Endodermal cell (in vitro differentiated cells): ENCODE results near the gene SRRT. TPM values are rescaled to one million over a fixed set of nuclear protein-coding genes. Genes with fewer than 3 reads are reported as not detected.

Source experiments
- DNase-seq: peaks from one replicate; pipeline ENCODE4 v3.0.0-alpha.2; 2017
- H3K27ac ChIP-seq: 2 replicates; pipeline ENCODE4 v1.5.1; 2013; ENCODE audit warnings: mild to moderate bottlenecking, low read depth, low read length, moderate library complexity
- H3K27me3 ChIP-seq: 2 replicates; pipeline ENCODE4 v1.6.1; 2013; ENCODE audit warnings: mild to moderate bottlenecking, low read length, moderate library complexity; ENCODE audit not compliant: insufficient read depth, control insufficient read depth, poor library complexity, severe bottlenecking
- H3K36me3 ChIP-seq: 2 replicates; pipeline ENCODE4 v1.7.0; 2013; ENCODE audit warnings: mild to moderate bottlenecking, low read length, moderate library complexity; ENCODE audit not compliant: control insufficient read depth, insufficient read depth
- H3K4me1 ChIP-seq: one replicate; pipeline ENCODE4 v1.7.0; 2013; ENCODE audit warnings: low read length; ENCODE audit not compliant: control insufficient read depth, insufficient read depth
- H3K4me3 ChIP-seq: 2 replicates; pipeline ENCODE4 v1.5.1; 2013; ENCODE audit warnings: mild to moderate bottlenecking, low read length, moderate library complexity
- H3K9ac ChIP-seq: 2 replicates; pipeline ENCODE4 v1.6.1; 2013; ENCODE audit warnings: mild to moderate bottlenecking, low read length, moderate library complexity; ENCODE audit not compliant: poor library complexity, severe bottlenecking; ENCODE audit errors: extremely low read depth
- H3K9me3 ChIP-seq: 2 replicates; pipeline ENCODE4 v1.6.1; 2013; ENCODE audit warnings: mild to moderate bottlenecking, low read length, moderate library complexity; ENCODE audit not compliant: control insufficient read depth
- H3K27ac Mint-ChIP-seq: 2 replicates; pipeline ENCODE4 v1.8.0; 2020; ENCODE audit warnings: mixed read lengths
- H3K27me3 Mint-ChIP-seq: 2 replicates; pipeline ENCODE4 v1.8.0; 2021; ENCODE audit warnings: mild to moderate bottlenecking, mixed read lengths; ENCODE audit not compliant: insufficient read depth
- H3K36me3 Mint-ChIP-seq: 2 replicates; pipeline ENCODE4 v1.8.0; 2020; ENCODE audit warnings: low read depth, mixed read lengths
- H3K4me1 Mint-ChIP-seq: 2 replicates; pipeline ENCODE4 v1.8.0; 2020; ENCODE audit warnings: mixed read lengths
- H3K4me3 Mint-ChIP-seq: 2 replicates; pipeline ENCODE4 v1.8.0; 2020; ENCODE audit warnings: mild to moderate bottlenecking, moderate library complexity, mixed read lengths
- H3K9me3 Mint-ChIP-seq: 2 replicates; pipeline ENCODE4 v1.8.0; 2020; ENCODE audit warnings: mild to moderate bottlenecking, mixed read lengths
- WGBS, 2 experiments: methylation state at CpG; one replicate each; pipeline versions ENCODE4 v1.1.5 to v1.1.7; 2013; ENCODE audit warnings: missing lambda C conversion rate in 2 of 2, mixed read lengths in 1 of 2; ENCODE audit not compliant: insufficient coverage in 1 of 2, insufficient read length in 1 of 2; 5-methylcytosine and 5-hydroxymethylcytosine counted together
- total RNA-seq, 2 donors: library from RNA; stranded (reverse); fragmentation: NEBNext Ultra II Directional in 1 of 2; extraction: Animal tissue kit (Norgen Biotek cat#: 25700) in 1 of 2; gene quantifications; 2 replicates in 1 of 2; 3 replicates in 1 of 2; pipeline ENCODE4 v1.2.1, GENCODE V29; 2021
- TF ChIP-seq, protein P1 (sequence below): fragments of 200-600 bp; sonication (generic); conservative IDR thresholded peaks from 2 replicates; pipeline ENCODE4 v1.5.0; 2021; ENCODE audit warnings: antibody characterized with exemption, mild to moderate bottlenecking

SRRT gene
- total RNA-seq, 2 donors from 2014 or later: 186 to 236 TPM

DNA sequence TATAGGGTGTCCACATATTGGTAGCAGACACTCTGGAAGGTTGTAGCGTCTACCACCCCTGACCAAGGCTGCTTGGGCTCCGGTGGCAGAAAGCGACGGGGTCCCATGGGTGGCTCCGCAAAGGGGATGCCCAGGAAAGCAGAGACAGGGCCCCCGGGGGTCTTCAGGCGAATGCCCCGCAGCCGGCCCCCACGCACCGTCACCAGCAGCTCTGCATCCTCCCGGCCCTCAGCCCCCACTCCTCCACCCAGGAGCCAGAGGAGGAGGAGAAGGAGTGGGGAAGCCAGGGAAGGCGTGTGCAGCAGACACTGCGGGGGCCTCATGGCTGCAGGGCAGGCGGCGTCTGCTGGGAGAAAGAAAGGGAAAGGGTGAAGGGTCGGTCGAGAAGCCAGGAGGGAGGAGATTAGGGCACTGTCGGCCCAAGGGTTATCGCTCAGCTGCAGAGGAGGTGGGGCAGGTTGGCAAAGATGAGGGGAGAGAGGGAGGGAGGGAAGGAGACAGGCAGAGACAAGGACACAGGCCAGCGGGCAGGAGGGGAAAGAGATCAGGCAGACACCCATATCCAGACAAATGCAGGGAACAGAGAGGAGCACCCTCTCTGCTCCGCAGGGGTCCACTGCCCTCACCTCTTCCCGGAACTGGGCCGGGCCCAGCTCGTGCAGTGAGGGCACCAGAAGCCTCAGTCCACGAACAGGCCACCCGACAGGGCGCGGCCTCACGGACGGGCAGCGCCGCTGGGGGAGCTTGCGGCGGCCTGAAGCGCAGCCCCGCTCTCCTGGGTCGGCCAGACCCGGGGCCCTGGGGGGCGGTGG is 19.2 kb downstream of the SRRT start:
- H3K4me1 ChIP-seq: no peaks in the 10 kb centered on the region
- Mint-ChIP-seq H3K4me3 (peak overlapping the region; percentile 56), H3K9me3 (no peaks in the 10 kb centered on the region), H3K27ac (no peak overlapping the region), H3K4me1 (peaks cover 10% of the 10 kb centered on the region), H3K27me3 (peaks cover 9% of the 10 kb centered on the region), H3K36me3 (peaks cover 2% of the 10 kb centered on the region)
- H3K27me3 ChIP-seq: peaks cover 9% of the 10 kb centered on the region
- H3K4me3 ChIP-seq: no peak overlapping the region
- peak; percentile 71 for DNase-seq
- H3K36me3 ChIP-seq: no peaks in the 10 kb centered on the region
- TF ChIP-seq, protein P1, sequence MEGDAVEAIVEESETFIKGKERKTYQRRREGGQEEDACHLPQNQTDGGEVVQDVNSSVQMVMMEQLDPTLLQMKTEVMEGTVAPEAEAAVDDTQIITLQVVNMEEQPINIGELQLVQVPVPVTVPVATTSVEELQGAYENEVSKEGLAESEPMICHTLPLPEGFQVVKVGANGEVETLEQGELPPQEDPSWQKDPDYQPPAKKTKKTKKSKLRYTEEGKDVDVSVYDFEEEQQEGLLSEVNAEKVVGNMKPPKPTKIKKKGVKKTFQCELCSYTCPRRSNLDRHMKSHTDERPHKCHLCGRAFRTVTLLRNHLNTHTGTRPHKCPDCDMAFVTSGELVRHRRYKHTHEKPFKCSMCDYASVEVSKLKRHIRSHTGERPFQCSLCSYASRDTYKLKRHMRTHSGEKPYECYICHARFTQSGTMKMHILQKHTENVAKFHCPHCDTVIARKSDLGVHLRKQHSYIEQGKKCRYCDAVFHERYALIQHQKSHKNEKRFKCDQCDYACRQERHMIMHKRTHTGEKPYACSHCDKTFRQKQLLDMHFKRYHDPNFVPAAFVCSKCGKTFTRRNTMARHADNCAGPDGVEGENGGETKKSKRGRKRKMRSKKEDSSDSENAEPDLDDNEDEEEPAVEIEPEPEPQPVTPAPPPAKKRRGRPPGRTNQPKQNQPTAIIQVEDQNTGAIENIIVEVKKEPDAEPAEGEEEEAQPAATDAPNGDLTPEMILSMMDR: no peak
- H3K27ac ChIP-seq: no peak overlapping the region
- 54 to 55% methylated on average over 23 to 40 of the region's 40 CpGs for WGBS, 2 experiments
- no peaks in the 10 kb centered on the region for H3K9me3 ChIP-seq
- H3K9ac ChIP-seq: no peak overlapping the region

DNA sequence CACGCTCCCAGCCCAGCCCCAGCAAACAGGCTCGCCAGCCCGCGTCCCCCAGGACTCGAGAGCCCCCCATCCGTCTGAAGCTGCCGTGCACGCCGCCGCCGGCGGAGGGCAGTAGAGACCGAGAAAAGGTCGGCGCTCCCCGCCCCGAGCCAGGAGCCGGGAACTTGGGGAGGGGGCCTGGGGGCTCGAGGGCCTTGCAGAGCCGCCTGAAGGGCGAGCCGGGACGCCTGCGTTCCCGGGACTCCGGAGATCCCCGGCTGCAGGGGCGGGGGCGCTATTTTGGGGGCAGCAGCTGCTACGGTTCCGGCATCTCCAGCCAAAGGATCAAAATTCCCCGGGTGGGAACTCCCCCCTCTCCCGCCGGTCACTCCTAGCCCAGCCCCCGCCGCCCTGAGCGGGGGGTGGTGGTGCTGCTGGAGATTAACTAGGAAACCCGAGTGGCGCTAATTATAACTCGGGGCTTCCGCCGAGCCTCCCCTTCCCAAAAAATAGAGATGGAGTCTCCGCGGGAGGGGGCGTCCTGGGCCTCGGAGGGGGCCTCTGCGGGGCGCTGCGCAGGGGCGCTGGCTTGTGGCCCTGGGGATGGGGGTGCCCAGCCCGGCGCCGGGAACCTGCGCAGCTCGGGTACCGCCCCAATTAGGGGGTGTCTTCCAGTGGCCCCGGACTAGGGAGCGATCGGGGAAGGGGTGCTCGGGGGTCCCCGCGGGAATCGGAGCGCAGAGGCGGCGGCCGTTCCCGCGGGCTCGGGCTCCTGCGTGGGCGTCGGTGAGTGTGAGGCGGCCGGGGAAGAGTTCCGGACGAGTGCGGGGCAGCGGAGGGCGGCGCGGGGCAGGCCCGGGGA is 20.2 kb downstream of the SRRT start:
- no peak overlapping the region for H3K27ac Mint-ChIP-seq
- H3K27me3 Mint-ChIP-seq: peaks cover 9% of the 10 kb centered on the region
- TF ChIP-seq, protein P1: peak; percentile 96
- H3K27me3 ChIP-seq: peaks cover 9% of the 10 kb centered on the region
- no peaks in the 10 kb centered on the region for H3K36me3 ChIP-seq
- H3K4me3 Mint-ChIP-seq: peak overlapping the region; percentile 56
- H3K36me3 Mint-ChIP-seq: peaks cover 2% of the 10 kb centered on the region
- 0 to 3% methylated on average over 7 to 83 of the region's 83 CpGs for WGBS, 2 experiments
- no peaks in the 10 kb centered on the region for H3K9me3 ChIP-seq
- H3K27ac ChIP-seq: no peak overlapping the region
- no peaks in the 10 kb centered on the region for H3K4me1 ChIP-seq
- peak; percentile 94 for DNase-seq
- H3K4me3 ChIP-seq: peak overlapping the region; percentile 73
- no peak overlapping the region for H3K9ac ChIP-seq
- H3K4me1 Mint-ChIP-seq: peaks cover 10% of the 10 kb centered on the region
- no peaks in the 10 kb centered on the region for H3K9me3 Mint-ChIP-seq

DNA sequence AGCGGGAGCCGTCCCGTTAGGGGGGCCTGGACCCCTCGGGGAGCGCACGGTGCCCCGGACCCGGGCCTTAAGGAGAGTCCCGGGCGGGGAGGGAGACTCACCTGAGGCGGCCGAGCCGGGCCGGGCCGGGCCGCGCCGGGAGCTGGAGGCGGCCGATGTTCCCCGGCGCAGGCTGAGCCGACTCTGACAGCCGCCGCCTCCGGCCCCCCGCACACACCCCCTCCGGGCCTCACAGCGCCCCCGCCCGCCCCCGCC is 20.7 kb downstream of the SRRT start, which contains the start of gene ACHE:
Gene ACHE, minus strand, starts transcription at position 188 of the 255 bp plus-strand sequence. CDS start 1,656 bp downstream, outside the sequence.
- no peak for DNase-seq
- H3K9me3 ChIP-seq: no peaks in the 10 kb centered on the region
- H3K36me3 Mint-ChIP-seq: peaks cover 2% of the 10 kb centered on the region
- H3K4me1 Mint-ChIP-seq: peaks cover 10% of the 10 kb centered on the region
- H3K9me3 Mint-ChIP-seq: no peaks in the 10 kb centered on the region
- no peak within 1 kb of the TSS for H3K27ac ChIP-seq
- no peaks in the 10 kb centered on the region for H3K4me1 ChIP-seq
- peaks cover 9% of the 10 kb centered on the region for H3K27me3 Mint-ChIP-seq
- H3K9ac ChIP-seq: no peak within 1 kb of the TSS
- no peaks in the 10 kb centered on the region for H3K36me3 ChIP-seq
- H3K4me3 ChIP-seq: peak within 1 kb of the TSS; percentile 73
- TF ChIP-seq, protein P1: no peak
- 0 to 1% methylated on average over 5 to 24 of the region's 32 CpGs for WGBS, 2 experiments
- H3K27ac Mint-ChIP-seq: peak within 1 kb of the TSS; percentile 54
- H3K27me3 ChIP-seq: peaks cover 9% of the 10 kb centered on the region
- H3K4me3 Mint-ChIP-seq: peak within 1 kb of the TSS; percentile 56
